WTC11 (cell line): ENCODE results near the gene SLK. TPM values are rescaled to one million over a fixed set of nuclear protein-coding genes. Genes with fewer than 3 reads are reported as not detected.
A peak's percentile ranks its signal among the peaks of the same experiment; 100 is the strongest.

ENCODE experiments used
- ATAC-seq: fragments of 200-7000 bp; cut with Tn5 transposase; 2 replicates; pipeline ENCODE4 v1.10.0; 2021; ENCODE audit warnings: mild to moderate bottlenecking, moderate library complexity
- CTCF ChIA-PET: fragments of 300-600 bp; sonication (Branson Sonifier 250); formaldehyde crosslinking; loops from one replicate; lab custom pipeline; 2021; ENCODE audit warnings: antibody characterized with exemption; lab: Charles Lee
- POLR2A ChIA-PET: fragments of 350-600 bp; sonication (Branson Sonifier 250); formaldehyde crosslinking; loops from one replicate; lab custom pipeline; 2021; ENCODE audit warnings: antibody characterized with exemption; lab: Charles Lee
- DNase-seq: peaks from one replicate; pipeline ENCODE4 v3.0.0; 2021; ENCODE audit warnings: low spot score
- H3K27ac Mint-ChIP-seq: 2 replicates; pipeline ENCODE4 v1.8.0; 2021; ENCODE audit warnings: mixed read lengths
- H3K27me3 Mint-ChIP-seq: 2 replicates; pipeline ENCODE4 v1.8.0; 2021; ENCODE audit warnings: low read depth, mild to moderate bottlenecking, moderate library complexity, mixed read lengths
- H3K36me3 Mint-ChIP-seq: 2 replicates; pipeline ENCODE4 v1.8.0; 2021; ENCODE audit warnings: mixed read lengths
- H3K4me1 Mint-ChIP-seq: 2 replicates; pipeline ENCODE4 v1.8.0; 2022; ENCODE audit warnings: mixed read lengths
- H3K4me3 Mint-ChIP-seq: 2 replicates; pipeline ENCODE4 v1.8.0; 2021; ENCODE audit warnings: mild to moderate bottlenecking, moderate library complexity, mixed read lengths
- H3K9me3 Mint-ChIP-seq: 2 replicates; pipeline ENCODE4 v1.8.0; 2021; ENCODE audit warnings: mixed read lengths
- AR ChIP-seq: fragments of 250-450 bp; sonication (Bioruptor Pico); IDR thresholded peaks from 2 replicates; pipeline ENCODE4 v1.9.0; 2021; ENCODE audit warnings: mild to moderate bottlenecking
- E2F1 ChIP-seq: sonication (generic); formaldehyde crosslinking; IDR thresholded peaks from 2 replicates; pipeline ENCODE4 v1.8.0; 2022; ENCODE audit warnings: mild to moderate bottlenecking, missing genetic modification reagents
- FOXP1 ChIP-seq: sonication (generic); formaldehyde crosslinking; IDR thresholded peaks from 2 replicates; pipeline ENCODE4 v1.8.0; 2022; ENCODE audit warnings: missing genetic modification reagents, mild to moderate bottlenecking, moderate library complexity, borderline replicate concordance
- HMGXB4 ChIP-seq: sonication (generic); formaldehyde crosslinking; IDR thresholded peaks from 2 replicates; pipeline ENCODE4 v1.8.1; 2023; ENCODE audit warnings: mild to moderate bottlenecking, moderate library complexity, missing genetic modification reagents
- IRF1 ChIP-seq: sonication (generic); formaldehyde crosslinking; IDR thresholded peaks from 2 replicates; pipeline ENCODE4 v1.8.0; 2023; ENCODE audit warnings: missing genetic modification reagents
- MAX ChIP-seq: sonication (generic); formaldehyde crosslinking; IDR thresholded peaks from 2 replicates; pipeline ENCODE4 v1.8.0; 2022; ENCODE audit warnings: mild to moderate bottlenecking, missing genetic modification reagents
- PRRX2 ChIP-seq: fragments of 250-450 bp; sonication (Bioruptor Pico); IDR thresholded peaks from 2 replicates; pipeline ENCODE4 v1.8.0; 2021; ENCODE audit warnings: mild to moderate bottlenecking
- RELA ChIP-seq: sonication (generic); formaldehyde crosslinking; IDR thresholded peaks from 2 replicates; pipeline ENCODE4 v1.8.1; 2022; ENCODE audit warnings: missing genetic modification reagents, mild to moderate bottlenecking, borderline replicate concordance
- TEAD1 ChIP-seq: sonication (generic); formaldehyde crosslinking; IDR thresholded peaks from 2 replicates; pipeline ENCODE4 v1.8.0; 2022; ENCODE audit warnings: mild to moderate bottlenecking, missing genetic modification reagents
- ZBTB21 ChIP-seq: sonication (generic); formaldehyde crosslinking; IDR thresholded peaks from 2 replicates; pipeline ENCODE4 v1.8.1; 2023; ENCODE audit warnings: mild to moderate bottlenecking, missing genetic modification reagents, borderline replicate concordance
- total RNA-seq: library from RNA; stranded (reverse); gene quantifications from 3 replicates; pipeline ENCODE4 v1.2.3, GENCODE V29; 2021
- TF ChIP-seq, protein P1 (sequence below): fragments of 200-600 bp; IDR thresholded peaks from 2 replicates; pipeline ENCODE4 v1.8.0; 2022; ENCODE audit warnings: antibody characterized with exemption
- TF ChIP-seq, protein P2 (sequence below): fragments of 250-450 bp; sonication (Bioruptor Pico); IDR thresholded peaks from 2 replicates; pipeline ENCODE4 v1.8.0; 2021; ENCODE audit warnings: mild to moderate bottlenecking
- TF ChIP-seq, protein P3 (sequence below): sonication (generic); formaldehyde crosslinking; IDR thresholded peaks from 2 replicates; pipeline ENCODE4 v1.8.1; 2022; ENCODE audit warnings: low read depth, mild to moderate bottlenecking, moderate library complexity, missing genetic modification reagents, borderline replicate concordance
- TF ChIP-seq, protein P4 (sequence below): sonication (generic); formaldehyde crosslinking; IDR thresholded peaks from 2 replicates; pipeline ENCODE4 v1.8.1; 2022; ENCODE audit warnings: missing genetic modification reagents, borderline replicate concordance

SLK gene
- total RNA-seq, 1 experiment from 2014 or later: 19.2 TPM

DNA sequence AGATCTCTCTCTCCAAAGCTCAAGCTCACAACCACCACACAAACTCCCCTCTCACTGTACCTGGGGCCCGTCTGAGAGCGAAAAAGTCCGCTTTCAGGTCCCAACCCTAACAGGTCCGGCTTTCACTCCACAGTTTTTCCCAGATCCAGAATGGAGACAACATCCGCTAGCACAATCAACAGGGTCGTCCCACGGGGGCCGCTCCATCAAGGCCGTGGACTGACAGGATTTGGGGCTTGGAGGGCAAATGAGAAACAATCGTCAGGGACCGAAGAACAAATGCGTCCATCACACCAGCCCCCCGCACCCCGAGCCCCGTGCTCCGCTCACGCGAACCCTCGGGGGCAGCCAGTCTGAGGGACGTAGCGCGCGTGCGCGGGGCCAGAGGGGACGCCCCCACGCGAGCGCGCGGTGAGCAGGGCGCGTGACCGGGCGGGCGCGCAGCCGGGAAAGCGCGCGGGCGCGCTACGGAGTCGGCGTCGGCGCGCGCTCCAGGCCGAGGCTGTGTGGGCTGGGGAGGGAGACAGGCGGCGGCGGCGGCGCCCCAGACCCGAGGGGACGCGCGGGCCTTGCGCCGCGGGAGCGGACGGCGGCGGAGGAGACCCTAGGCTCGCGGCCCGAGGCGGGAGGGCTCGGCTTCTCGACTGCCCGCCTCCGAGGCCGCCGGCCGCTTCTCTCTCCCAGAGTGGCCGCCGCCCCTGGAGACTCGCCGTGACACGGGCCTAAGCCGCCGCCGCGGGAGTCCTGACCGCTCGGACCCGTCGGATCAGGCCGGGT is at the start of gene SLK (continued):
- TF ChIP-seq, protein P1, sequence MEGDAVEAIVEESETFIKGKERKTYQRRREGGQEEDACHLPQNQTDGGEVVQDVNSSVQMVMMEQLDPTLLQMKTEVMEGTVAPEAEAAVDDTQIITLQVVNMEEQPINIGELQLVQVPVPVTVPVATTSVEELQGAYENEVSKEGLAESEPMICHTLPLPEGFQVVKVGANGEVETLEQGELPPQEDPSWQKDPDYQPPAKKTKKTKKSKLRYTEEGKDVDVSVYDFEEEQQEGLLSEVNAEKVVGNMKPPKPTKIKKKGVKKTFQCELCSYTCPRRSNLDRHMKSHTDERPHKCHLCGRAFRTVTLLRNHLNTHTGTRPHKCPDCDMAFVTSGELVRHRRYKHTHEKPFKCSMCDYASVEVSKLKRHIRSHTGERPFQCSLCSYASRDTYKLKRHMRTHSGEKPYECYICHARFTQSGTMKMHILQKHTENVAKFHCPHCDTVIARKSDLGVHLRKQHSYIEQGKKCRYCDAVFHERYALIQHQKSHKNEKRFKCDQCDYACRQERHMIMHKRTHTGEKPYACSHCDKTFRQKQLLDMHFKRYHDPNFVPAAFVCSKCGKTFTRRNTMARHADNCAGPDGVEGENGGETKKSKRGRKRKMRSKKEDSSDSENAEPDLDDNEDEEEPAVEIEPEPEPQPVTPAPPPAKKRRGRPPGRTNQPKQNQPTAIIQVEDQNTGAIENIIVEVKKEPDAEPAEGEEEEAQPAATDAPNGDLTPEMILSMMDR: no peak
- TF ChIP-seq IRF1 (CRISPR knock-in tag): no peak
- TF ChIP-seq PRRX2 (CRISPR knock-in tag): no peak
- no peak for TF ChIP-seq AR (CRISPR knock-in tag)
- TF ChIP-seq, protein P2, sequence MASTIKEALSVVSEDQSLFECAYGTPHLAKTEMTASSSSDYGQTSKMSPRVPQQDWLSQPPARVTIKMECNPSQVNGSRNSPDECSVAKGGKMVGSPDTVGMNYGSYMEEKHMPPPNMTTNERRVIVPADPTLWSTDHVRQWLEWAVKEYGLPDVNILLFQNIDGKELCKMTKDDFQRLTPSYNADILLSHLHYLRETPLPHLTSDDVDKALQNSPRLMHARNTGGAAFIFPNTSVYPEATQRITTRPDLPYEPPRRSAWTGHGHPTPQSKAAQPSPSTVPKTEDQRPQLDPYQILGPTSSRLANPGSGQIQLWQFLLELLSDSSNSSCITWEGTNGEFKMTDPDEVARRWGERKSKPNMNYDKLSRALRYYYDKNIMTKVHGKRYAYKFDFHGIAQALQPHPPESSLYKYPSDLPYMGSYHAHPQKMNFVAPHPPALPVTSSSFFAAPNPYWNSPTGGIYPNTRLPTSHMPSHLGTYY (CRISPR knock-in tag): no peak
- no peak for TF ChIP-seq E2F1 (CRISPR knock-in tag)
- TF ChIP-seq ZBTB21 (CRISPR knock-in tag): 0 out of 2 replicates have a peak, but pooled peaks have one; percentile 34

GRCh38 chr10:103917302-103918052 is 49.5 kb upstream of the SLK start:
- ChIA-PET CTCF (interaction anchor here (0.6 to 2.0 kb wide), 4 partner anchors 8 to 420 kb away, joined by 3 to 5 read pairs (median 4); no protein-coding TSS in a partner anchor), POLR2A (no interaction called here)
- no peaks in the 10 kb centered on the region for H3K27me3 Mint-ChIP-seq
- peaks cover 33% of the 10 kb centered on the region for H3K36me3 Mint-ChIP-seq
- H3K4me1 Mint-ChIP-seq: peaks cover 20% of the 10 kb centered on the region
- peak; percentile 18 for DNase-seq
- peak; percentile 2 for ATAC-seq
- peaks cover 18% of the 10 kb centered on the region for H3K9me3 Mint-ChIP-seq
- H3K4me3 Mint-ChIP-seq: peak overlapping the region; percentile 90
- peak overlapping the region; percentile 96 for H3K27ac Mint-ChIP-seq
- TF ChIP-seq FOXP1 (CRISPR knock-in tag) (peak; percentile 53; the same call in 1 of the 2 replicates), AR (CRISPR knock-in tag) (no peak), MAX (peak; percentile 75), HMGXB4 (CRISPR knock-in tag) (no peak), TEAD1 (CRISPR knock-in tag) (peak; percentile 70; the same call in 1 of the 2 replicates), RELA (CRISPR knock-in tag) (0 out of 2 replicates have a peak, but pooled peaks have one; percentile 43)
- TF ChIP-seq, protein P3, sequence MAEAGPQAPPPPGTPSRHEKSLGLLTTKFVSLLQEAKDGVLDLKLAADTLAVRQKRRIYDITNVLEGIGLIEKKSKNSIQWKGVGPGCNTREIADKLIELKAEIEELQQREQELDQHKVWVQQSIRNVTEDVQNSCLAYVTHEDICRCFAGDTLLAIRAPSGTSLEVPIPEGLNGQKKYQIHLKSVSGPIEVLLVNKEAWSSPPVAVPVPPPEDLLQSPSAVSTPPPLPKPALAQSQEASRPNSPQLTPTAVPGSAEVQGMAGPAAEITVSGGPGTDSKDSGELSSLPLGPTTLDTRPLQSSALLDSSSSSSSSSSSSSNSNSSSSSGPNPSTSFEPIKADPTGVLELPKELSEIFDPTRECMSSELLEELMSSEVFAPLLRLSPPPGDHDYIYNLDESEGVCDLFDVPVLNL (CRISPR knock-in tag): no peak
- TF ChIP-seq, protein P4, sequence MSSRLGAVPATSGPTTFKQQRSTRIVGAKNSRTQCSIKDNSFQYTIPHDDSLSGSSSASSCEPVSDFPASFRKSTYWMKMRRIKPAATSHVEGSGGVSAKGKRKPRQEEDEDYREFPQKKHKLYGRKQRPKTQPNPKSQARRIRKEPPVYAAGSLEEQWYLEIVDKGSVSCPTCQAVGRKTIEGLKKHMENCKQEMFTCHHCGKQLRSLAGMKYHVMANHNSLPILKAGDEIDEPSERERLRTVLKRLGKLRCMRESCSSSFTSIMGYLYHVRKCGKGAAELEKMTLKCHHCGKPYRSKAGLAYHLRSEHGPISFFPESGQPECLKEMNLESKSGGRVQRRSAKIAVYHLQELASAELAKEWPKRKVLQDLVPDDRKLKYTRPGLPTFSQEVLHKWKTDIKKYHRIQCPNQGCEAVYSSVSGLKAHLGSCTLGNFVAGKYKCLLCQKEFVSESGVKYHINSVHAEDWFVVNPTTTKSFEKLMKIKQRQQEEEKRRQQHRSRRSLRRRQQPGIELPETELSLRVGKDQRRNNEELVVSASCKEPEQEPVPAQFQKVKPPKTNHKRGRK (CRISPR knock-in tag): no peak
